HG03196 (cell line): ENCODE measurements around the gene POU2F1.

Source experiments
- ATAC-seq: cut with Tn5 transposase; IDR thresholded peaks from one replicate; pipeline ENCODE4 v1.9.1; 2021; ENCODE audit not compliant: unreplicated experiment

POU2F1 gene

GRCh38 chr1:167438171-167439138, 217.8 kb downstream of the POU2F1 start:
- ATAC-seq: no peak

DNA sequence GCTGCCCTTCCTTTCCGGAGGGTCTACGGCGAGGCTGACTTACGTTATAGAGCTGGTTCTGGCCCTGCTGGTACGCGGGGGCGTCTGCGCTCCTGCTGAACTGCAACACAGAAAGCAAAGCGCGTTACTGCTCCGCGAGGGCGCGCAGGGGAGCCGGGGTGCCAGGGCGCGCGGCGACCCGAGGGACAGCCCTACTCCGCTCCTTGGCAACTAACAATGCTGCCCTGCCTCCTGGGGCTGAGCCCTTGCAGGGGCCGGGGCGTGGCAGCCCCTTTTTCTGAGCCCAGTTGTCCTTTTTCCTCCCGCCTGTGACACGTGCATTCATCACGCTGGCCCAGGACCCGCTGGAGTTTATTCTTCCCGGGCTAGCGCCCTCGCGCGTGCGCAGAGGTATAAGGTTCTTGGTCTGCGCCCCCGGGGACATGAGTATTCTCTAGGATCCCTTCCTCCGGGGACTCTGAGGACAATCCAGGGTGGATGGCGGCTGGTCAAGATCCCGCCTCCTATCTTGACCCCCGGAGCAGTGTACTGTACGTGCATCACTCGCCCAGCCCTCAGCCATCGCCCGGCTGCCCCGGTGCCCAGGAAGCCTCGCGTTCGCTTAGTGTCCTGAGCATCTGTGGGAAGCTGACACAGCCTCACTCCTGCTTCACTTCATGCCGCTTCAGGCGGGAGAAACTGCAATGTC, 218.8 kb downstream of the POU2F1 start:
- ATAC-seq: no peak

DNA sequence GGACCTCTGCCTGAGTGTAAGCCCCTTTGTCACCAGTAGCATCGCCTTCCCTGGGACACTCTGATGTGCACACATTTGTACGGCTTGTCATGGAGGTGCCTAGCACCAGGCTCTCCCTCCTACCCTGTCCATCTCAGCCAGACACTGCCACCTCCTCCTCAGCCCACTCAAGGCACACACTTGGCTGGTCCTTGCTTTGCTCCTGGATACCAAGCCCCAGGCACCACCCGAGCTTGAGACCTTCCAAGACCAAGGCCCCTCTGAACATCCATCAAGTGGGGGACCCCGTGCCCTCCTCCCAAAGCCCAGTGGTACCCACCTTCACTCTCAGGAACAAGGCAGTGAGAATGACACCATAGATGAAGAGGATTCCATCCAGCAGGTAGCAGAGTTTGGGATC, 219.7 kb downstream of the POU2F1 start:
- no peak for ATAC-seq

- ATAC-seq: no peak
These were observed 220.1 kb downstream of the POU2F1 start for GRCh38 chr1:167440776-167441175.

DNA sequence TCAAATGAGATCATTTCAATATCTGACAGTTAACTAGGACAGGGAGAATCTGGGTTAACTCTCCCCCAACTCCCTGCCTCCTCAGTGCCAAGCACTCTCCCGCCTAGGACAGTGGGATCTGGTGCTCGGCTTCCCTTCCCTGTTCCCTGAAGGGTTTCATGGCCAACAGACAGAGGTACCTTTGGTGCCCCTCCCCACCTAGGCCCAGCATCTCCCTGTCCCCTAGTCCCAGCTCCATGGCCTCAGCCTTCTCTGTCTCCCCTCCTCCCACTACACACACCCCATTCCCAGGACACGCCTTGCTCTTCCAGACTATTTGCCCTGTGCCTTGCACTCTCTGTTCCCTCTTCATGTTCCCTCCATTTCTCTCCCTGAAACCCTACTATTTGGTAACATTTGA, 220.5 kb downstream of the POU2F1 start:
- no peak for ATAC-seq

- ATAC-seq: peak; percentile 67
These were observed 221.6 kb downstream of the POU2F1 start for GRCh38 chr1:167442142-167442848.

GRCh38 chr1:167442854-167443565, 222.3 kb downstream of the POU2F1 start:
- ATAC-seq: no peak

GRCh38 chr1:167443757-167444156, 223.1 kb downstream of the POU2F1 start:
- no peak for ATAC-seq

DNA sequence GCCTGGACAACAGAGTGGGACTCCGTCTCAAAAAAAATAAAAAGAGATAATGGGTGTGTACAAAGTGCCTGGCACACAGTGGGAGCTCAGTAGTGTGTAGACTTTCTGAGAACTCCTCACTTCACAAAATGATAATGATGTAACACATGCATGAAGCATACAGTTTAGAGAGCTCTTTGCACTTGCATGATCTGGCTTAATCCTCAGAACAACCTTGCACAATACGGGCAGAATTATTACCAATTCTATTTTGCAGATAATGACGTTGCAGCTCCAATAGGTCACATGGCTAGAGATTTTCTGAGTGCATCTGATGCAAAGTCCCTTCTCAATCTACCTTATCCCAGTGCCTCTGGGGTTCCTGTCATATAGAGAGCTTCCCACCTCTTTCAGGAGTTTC, 226.3 kb downstream of the POU2F1 start:
- ATAC-seq: no peak

- ATAC-seq: peak; percentile 63
These were observed 226.9 kb downstream of the POU2F1 start for GRCh38 chr1:167447521-167448136.

DNA sequence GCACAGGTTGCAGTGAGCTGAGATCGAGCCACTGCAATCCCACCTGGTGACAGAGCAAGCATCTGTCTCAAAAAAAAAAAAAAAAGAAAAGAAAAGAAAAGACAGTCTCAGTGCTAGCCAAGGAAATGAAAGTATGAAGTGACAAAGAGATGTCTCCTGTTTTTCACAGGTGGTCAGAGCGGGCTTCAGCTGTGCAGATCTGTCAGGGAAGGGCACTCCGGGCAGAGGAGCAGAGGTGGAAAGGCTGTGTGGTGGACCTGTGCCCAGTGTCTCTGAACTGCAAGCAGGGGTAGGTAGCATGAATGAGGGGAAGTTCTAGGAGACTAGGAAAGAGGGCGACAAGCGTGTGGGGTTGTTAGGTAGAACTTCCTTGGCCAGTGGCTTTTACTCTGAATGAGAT, 230.2 kb downstream of the POU2F1 start:
- no peak for ATAC-seq

GRCh38 chr1:167452483-167452882, 231.8 kb downstream of the POU2F1 start:
- ATAC-seq: no peak

- ATAC-seq: no peak
These were observed 232.4 kb downstream of the POU2F1 start for GRCh38 chr1:167453123-167453522.

- ATAC-seq: no peak
These were observed 233.7 kb downstream of the POU2F1 start for GRCh38 chr1:167454304-167454893.

DNA sequence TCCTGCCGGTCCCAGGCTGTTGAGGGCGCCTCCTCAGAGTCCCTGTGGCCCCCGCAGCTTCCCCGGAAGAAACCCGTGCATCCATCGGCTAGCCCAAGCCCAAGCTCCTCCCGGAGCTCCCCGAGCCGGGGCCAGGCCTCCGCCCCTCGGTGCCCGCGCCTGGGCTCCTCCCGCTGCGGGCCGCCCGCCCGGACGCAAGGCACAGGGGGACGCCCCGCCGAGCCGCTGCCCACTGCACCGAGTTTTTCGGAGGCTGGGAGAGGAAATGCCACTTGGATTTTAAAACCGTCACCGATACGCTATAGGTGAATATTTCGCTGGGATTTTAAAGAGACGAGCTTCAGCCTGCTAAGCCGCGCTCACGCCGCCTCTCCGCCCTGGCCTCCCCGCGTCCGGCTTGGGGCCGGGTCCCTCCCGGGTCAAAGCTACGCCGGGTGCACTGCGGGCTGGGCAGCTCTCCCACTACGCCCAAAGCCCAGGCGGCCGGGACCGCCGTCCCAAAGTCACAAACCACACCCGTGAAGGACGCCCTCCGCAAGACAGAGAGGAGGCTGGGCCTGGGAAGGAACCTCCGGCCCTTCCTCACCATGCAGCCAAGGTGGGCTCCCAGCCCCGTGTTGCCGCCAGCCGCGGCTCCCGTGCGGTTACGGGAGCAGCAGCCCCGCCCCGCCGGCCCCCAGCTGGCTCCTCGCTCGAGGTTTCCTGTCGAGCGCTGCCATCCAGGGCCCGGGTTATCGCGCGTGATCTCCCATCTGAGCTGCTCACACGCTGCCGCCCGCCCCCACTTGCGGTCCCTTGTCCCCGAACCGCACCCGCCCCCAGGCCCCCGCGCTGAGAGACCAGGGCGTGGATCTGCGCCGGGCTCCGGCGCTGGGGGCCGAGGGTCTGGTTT, 234.5 kb downstream of the POU2F1 start:
- ATAC-seq: peak; percentile 57

GRCh38 chr1:167455786-167456446, 235.2 kb downstream of the POU2F1 start:
- ATAC-seq: peak; percentile 36

DNA sequence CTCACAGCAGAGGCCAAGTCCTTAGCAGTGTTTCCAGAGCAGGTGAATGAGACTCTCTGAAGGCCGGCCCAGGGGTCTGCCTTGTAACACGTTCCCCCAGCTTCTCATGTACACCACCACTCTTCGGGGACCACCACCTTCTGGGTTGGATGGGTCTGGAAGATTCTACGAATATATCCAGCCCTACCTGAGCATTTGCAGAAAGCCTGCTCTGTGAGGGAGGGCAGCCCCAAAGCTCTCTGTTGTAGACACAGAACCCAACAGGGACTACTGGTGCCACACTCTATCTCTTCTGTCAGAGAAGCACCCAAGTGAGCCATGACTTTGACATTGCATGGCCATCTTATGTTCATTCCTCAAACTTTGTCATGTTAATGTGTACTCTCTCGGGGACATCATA, 235.8 kb downstream of the POU2F1 start:
- no peak for ATAC-seq

GRCh38 chr1:167456926-167457325, 236.2 kb downstream of the POU2F1 start:
- ATAC-seq: no peak
